GM18526 (cell line): ENCODE results near the gene NFYA.
A peak's percentile ranks its signal among the peaks of the same experiment; 100 is the strongest.

Experiments
- POLR2A ChIP-seq: IDR thresholded peaks from 3 replicates; pipeline ENCODE4 v1.6.1; 2011; ENCODE audit not compliant: insufficient read length; ENCODE audit errors: extremely low read depth

NFYA gene

DNA sequence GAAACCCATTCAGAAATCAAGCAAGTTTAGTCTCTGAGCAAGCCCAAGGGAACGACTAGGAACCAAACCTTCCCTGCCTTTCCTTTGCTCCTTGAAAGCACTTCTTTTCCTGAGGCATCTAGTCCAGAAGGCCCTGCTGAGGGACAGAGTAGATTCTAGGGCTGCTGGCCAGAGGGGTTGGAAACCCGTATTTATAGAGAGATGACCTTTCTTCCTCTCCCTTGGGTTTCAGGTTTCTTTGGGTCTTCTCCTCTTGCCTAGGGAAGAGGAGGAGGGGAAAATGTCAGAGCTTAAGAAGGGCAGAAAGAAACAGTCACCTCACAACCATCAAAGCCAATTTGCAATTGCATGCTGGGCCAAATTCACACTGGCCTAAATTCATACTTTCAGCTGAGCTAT is 14.0 kb upstream of the NFYA start:
- TF ChIP-seq POLR2A: no peak

DNA sequence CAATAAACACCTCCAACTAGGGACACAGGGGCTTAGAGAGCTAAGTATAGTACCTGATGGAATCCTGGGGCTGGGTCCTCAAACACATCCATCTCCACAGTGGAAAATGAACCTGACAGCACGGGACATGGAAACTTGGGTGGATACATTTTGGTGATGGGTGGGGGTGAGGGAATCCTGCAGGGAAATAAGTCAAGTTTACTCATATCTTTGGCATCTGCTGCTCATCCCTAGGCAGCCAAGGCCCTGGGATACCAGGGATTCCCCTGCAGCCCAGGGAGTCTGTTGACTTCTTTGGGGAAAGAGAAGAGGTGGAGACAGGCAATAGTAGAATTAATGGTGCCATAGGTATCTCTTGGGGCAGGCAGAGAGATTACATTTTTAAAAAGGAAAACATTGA is 13.2 kb upstream of the NFYA start:
- no peak for TF ChIP-seq POLR2A

DNA sequence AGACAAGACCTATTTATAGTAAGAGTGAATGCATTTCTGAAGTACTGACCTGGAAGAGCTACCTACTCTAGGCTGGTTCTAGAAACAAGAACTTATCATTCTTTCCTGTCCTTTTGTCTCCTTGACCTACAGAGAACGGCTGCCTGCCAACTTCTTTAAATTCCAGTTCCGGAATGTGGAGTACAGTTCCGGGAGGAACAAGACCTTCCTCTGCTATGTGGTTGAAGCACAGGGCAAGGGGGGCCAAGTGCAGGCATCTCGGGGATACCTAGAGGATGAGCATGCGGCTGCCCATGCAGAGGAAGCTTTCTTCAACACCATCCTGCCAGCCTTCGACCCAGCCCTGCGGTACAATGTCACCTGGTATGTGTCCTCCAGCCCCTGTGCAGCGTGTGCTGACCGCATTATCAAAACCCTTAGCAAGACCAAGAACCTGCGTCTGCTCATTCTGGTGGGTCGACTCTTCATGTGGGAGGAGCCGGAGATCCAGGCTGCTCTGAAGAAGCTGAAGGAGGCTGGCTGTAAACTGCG is 11.5 kb upstream of the NFYA start:
- TF ChIP-seq POLR2A: no peak

DNA sequence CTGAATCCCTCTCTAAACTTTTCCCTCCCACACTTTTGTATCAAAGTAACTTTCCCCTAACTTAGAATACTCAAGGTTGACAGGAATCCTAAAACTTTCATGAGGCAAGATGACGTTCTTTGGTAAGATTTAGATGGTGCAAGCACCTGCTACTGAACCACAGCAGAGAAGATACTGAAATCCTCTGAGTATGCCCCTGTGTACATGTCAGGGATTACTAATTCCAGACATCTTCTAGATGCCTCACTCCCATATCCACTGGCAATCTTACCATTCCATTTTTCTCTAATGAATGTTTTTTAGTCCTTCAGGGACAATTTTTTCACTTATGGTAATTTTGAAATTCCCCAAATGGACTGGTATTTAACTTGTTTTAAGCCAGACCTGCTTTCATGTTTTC is 10.7 kb upstream of the NFYA start:
- TF ChIP-seq POLR2A: no peak

DNA sequence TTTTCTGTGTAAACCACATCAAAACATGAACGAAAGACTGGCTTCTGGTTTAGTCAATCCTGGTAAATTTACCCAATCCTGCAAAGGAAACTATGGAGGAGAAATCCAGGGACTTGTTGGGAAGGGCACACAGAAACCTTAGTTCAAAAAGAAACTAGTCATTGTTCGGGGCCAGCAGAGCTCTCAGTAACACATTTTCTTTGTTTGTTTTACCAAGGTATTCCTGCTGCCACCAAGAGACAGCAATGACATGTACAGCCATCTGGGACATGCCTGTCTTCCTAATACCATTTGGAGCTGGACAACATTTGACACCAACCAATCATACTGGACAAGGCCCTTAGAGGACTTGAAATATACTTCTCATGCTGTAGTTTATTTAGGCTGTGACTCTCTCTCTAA is 8.9 kb upstream of the NFYA start:
- TF ChIP-seq POLR2A: no peak

DNA sequence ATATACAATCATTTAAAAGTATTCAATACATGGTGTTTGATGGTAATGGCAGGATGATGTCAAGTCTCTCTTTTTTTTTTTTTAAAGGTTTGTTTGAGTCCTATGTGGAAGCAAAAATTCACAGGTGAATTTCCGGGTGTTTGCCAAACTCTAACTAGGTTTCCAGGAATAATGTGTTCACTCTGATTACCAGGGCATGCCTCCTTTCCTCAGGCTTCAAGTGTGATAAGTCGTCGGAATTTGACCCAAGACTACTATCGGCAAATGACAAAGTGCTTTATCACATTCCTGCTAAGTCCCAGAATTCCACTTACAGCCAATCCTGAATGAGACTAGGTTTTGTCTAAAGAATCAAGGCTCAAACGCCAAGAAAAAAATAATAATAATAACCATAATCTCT is 7.9 kb upstream of the NFYA start:
- no peak for TF ChIP-seq POLR2A

DNA sequence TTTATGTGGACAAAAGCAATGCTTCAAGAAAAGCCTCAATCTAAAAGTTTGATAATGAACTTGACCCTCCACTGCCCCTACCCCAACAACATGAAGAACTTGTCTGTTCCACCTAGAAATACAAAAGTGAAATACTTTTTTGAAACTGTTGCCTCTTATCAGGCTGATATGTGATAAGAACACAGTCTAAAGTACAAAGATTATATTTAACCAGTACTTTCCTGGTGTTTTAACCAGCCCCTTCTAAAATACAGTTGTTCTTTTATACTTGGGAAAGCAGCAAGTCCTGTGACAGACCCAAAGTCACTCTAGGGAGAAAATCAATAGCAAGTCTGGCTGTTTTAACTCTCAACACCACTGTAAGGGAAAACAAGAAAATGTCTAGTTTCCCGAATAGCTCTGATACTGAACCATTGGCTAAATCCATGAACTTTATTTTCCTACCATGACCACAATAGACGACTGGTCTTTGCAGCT is 7.2 kb upstream of the NFYA start:
- no peak for TF ChIP-seq POLR2A

DNA sequence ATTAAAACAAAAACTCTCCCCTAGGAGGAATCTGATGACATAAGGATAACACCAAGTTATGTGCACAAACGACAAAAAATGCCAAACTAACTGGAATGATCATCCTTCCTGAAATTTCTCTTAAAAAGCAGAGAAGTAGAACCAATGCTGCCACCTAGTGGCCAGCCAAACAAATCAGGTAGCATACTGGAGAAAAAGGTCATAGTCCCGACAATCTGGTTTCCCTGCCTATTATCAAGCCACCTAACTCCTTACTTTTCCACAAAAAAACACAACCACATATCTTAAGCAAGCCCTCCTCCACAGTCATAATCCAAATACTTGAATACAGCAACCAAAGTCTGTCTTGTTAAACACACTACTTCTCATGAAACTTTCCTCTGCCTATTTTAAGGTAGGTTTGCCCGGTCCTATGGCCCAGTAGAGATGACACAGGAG is 5.9 kb upstream of the NFYA start:
- TF ChIP-seq POLR2A: no peak

- TF ChIP-seq POLR2A: no peak
Measured at GRCh38 chr6:41071501-41071922, 1.3 kb upstream of the NFYA start.

DNA sequence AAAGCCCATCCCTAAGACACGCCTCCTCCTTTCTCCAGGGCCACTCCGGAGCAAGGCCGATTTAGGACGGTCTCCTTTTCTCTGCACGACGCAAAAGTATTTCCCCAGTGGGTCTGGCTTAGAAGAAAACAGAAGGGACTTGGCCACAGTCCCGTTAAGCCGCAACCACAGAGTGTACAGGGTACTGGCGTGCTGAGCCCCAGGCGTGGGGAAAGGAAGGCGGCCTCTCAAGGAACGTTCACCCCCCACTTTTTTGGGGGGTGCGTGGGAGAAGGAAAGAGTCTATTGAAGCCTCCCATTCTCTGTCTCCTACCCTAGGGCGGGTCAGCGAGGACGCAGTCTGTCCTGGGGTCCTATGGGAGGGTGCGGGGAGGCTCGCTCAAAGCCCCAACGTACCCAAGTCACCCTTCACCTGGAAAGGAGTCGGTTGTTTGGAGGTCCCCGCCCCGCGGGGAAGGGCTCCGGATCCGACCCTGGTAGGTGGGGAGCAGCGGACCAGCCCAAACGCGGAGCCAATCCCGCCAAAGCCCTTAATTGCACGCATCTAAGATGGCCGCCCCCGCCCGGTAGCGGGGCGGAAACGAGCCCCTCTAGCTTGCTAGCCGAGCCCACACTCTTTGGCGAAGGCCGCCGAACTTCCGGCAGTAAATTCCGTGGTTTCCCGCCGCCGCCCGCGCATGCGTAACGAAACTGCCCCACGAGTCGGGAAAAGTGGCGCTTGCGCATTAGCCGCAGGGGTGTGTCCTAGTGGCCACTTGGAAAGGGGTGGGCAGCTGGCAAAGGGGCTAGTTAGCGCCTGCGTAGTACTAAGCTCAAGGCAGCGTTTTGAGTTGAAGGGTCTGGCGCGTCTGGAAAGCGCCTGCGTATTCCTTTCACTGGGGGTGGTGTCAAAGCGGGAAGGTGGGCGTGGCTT is 595 bp upstream of the NFYA start, which contains the start of gene OARD1:
Gene OARD1, minus strand, starts transcription at position 434 of the 913 bp plus-strand sequence. CDS start 722 bp downstream, outside the sequence.
- peak; percentile 57 for TF ChIP-seq POLR2A

GRCh38 chr6:41073203-41073967 is 611 bp downstream of the NFYA start:
- peak; percentile 91 for TF ChIP-seq POLR2A

DNA sequence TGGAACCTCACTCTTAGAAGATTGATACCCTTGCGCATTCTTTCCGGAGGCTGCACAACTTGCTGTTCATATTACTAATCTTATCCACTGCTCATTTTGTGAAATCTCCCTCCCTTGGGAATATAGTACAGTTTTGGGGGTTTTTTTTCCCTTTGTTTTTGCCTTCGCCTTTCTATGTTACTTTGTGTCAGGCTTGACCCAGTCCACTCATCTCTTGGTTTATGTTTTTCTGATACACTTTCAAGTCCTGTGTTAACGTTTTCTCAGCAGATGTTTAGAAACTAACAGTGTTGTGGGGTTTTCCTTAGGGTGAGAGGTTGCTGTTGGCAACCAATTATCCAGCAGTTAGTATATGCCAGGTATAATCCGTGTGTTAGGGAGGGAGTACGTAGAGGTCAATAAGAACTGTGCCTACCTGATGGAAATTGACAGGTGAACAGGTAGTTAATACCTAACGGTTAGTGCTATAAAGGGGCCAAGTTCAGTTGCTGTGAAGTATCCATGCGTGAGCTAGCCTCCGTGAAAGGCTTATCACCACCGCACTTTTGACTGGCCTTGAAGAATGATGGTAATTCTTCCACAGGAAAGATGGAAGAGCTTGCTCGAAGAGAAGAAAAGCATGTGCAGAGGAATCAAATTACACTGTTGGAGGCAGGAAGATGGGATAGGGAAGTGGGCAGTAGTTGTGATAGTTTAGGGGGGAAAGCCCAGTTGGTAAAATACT is 1.4 kb downstream of the NFYA start:
- TF ChIP-seq POLR2A: no peak

DNA sequence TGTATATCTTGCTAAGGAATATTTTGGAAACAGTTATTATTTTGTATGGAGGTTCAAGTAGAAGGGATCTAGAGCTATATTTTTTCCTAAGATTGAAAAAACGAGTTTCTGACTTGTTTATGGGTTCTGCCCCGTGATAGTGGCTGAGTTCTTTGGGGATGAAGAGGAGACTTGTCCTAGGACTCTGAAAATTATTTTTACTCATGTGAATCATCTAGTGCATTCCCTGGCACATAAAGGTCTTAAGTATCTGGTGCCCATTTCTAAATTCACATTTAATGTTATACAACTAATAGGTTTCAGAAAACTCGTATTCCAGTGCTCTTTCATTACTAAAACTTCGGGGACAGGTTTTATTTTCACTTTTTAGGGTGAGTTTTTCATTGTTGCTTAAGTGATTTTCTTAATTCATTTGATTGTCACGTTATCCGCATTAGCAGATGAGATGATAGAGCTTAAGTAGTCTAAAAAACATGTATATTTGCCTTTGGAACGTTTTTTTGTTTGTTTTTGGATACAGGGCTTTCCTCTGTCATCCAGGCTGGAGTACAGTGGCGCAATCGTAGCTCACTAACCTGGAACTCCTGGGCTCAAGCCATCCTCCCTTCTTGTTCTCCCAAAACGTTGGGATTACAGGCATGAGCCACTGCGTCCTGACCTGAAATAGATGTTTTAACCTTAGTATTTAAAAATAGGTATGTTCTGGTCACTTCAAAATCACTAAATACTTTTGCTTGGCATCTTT is 2.1 kb downstream of the NFYA start:
- TF ChIP-seq POLR2A: no peak
